ENCODE data around the gene MAN1A1.

Gene MAN1A1

DNA sequence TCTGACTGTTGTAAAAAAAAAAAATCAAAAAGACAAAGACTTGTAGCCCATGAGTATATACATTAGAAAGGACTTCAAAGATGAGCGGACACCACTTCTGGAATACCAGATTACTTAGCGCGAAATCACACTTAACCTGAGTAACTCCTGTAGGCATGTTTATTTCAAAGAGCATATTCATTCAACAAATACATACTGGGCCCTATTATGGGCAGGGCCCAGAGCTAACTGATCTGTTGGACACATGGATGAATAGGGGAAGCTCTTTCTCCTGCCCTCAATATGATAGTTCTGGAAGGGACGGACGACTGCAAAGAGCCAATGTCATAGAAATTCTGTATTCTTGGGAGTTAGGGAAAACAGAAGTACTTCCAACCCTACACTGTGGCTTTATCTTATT lies 12.3 kb downstream of the MAN1A1 start:
- Histone ChIP-seq H3K4me2 (ENCODE audit: low read length) (no peak overlapping the region), H4K20me1 (ENCODE audit: control insufficient read depth, insufficient read depth, low read depth, low read length) (no peaks in the 10 kb centered on the region), H3K79me2 (ENCODE audit: control insufficient read depth, low read length) (peaks cover 12% of the 10 kb centered on the region), H3F3A (ENCODE audit: control insufficient read depth, insufficient read depth) (no peaks in the 10 kb centered on the region), H3K4me1 (ENCODE audit: control insufficient read depth, low read length) (peaks cover 13% of the 10 kb centered on the region), H3K36me3 (ENCODE audit: control insufficient read depth, low read length) (no peaks in the 10 kb centered on the region), H3K27me3 (ENCODE audit: control insufficient read depth, low read length) (no peaks in the 10 kb centered on the region), H3K27ac (ENCODE audit: low read depth, low read length) (no peak overlapping the region), H3K9me2 (replicated peaks; ENCODE audit: control insufficient read depth, low read length) (no peaks in the 10 kb centered on the region), H3K4me3 (ENCODE audit: low read length) (no peak overlapping the region), H3K9me3 (ENCODE audit: control insufficient read depth, insufficient read depth, low read length) (no peaks in the 10 kb centered on the region)
- TF ChIP-seq EZH2phosphoT487 (IDR thresholded peaks at IDR 0.05; ENCODE audit: borderline replicate concordance, low read length): no peak
- TF ChIP-seq, protein P1, sequence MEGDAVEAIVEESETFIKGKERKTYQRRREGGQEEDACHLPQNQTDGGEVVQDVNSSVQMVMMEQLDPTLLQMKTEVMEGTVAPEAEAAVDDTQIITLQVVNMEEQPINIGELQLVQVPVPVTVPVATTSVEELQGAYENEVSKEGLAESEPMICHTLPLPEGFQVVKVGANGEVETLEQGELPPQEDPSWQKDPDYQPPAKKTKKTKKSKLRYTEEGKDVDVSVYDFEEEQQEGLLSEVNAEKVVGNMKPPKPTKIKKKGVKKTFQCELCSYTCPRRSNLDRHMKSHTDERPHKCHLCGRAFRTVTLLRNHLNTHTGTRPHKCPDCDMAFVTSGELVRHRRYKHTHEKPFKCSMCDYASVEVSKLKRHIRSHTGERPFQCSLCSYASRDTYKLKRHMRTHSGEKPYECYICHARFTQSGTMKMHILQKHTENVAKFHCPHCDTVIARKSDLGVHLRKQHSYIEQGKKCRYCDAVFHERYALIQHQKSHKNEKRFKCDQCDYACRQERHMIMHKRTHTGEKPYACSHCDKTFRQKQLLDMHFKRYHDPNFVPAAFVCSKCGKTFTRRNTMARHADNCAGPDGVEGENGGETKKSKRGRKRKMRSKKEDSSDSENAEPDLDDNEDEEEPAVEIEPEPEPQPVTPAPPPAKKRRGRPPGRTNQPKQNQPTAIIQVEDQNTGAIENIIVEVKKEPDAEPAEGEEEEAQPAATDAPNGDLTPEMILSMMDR (IDR thresholded peaks at IDR 0.05; ENCODE audit: low read depth, low read length, poor library complexity, severe bottlenecking): no peak

DNA sequence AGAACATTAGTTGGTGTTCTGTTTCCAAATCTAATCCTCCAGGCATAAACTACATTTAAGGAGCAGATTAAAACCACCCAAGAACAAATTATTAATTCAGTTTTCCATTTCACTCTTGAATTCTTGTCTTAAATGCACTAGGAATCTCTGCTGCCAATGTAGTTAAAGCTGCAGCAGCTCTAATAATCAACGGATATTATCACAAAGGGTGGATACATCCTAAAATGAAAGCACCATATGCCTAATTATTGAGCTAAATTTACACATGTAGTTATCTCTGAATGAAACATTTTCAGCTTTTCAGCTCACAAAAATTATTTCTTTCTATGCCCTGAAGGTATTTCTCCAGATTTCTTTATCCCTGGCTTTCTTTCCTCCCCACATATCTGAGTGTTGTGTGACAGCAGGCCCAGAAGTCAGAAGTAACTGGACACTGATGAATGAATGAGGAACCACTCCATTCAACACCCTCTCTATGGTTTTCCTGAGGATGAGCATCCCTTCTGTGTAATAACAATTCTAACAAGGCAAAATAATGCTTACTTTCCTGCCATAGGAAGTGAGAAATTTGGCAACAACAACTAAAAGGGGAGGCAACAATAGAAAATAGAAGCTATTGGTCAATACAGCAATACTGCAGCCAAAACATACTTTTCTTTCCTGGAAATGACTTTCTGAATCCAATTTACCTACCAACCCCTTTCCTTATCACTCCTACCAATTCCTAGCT lies 14.9 kb downstream of the MAN1A1 start:
- TF ChIP-seq, protein P1 (IDR thresholded peaks at IDR 0.05; ENCODE audit: low read depth, low read length, poor library complexity, severe bottlenecking): no peak
- TF ChIP-seq EZH2phosphoT487 (IDR thresholded peaks at IDR 0.05; ENCODE audit: borderline replicate concordance, low read length): no peak

DNA sequence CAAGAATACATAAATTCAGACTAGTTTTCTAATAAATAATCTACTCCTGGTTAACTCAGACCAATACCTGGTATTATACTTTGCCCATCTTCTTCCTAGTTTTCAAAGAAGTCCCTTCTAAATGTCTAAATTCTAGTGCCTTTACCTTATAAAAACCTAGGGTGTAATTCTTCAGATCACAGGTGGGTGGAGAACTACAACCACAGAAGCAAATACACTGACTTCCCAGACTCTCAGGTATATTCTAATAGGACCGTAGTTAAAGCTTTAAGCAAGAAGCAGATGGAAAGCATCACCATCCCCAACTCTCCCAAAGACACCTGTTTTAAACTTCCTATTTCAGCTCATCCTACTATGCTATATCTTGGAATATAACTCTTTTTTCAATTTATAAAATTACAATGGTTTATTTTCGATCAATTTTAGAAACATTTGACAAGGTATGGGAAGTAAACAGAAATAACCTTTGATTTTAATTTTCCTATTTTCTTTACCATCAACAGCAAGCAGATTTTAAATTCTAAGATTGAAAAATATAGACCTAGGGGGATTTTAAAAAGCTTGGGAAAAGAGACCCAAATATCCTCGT lies 15.8 kb downstream of the MAN1A1 start:
- H3K4me2 ChIP-seq (ENCODE audit: low read length): no peak overlapping the region
- H3K27me3 ChIP-seq (ENCODE audit: control insufficient read depth, low read length): no peaks in the 10 kb centered on the region
- H3K4me1 ChIP-seq (ENCODE audit: control insufficient read depth, low read length): peaks cover 10% of the 10 kb centered on the region
- TF ChIP-seq, protein P1 (IDR thresholded peaks at IDR 0.05; ENCODE audit: low read depth, low read length, poor library complexity, severe bottlenecking): peak; percentile 50
- TF ChIP-seq EZH2phosphoT487 (IDR thresholded peaks at IDR 0.05; ENCODE audit: borderline replicate concordance, low read length): no peak
- no peak overlapping the region for H3K4me3 ChIP-seq (ENCODE audit: low read length)
- no peak overlapping the region for H3K27ac ChIP-seq (ENCODE audit: low read depth, low read length)
- H3K79me2 ChIP-seq (ENCODE audit: control insufficient read depth, low read length): peaks cover 12% of the 10 kb centered on the region
- H3K36me3 ChIP-seq (ENCODE audit: control insufficient read depth, low read length): no peaks in the 10 kb centered on the region
- no peaks in the 10 kb centered on the region for H4K20me1 ChIP-seq (ENCODE audit: control insufficient read depth, insufficient read depth, low read depth, low read length)
- no peaks in the 10 kb centered on the region for H3K9me3 ChIP-seq (ENCODE audit: control insufficient read depth, insufficient read depth, low read length)
- H3K9me2 ChIP-seq (replicated peaks; ENCODE audit: control insufficient read depth, low read length): no peaks in the 10 kb centered on the region
- H3F3A ChIP-seq (ENCODE audit: control insufficient read depth, insufficient read depth): no peaks in the 10 kb centered on the region

More for the DNA sequence above, 14.9 kb downstream of the MAN1A1 start:
- Histone ChIP-seq H3K4me3 (ENCODE audit: low read length) (no peak overlapping the region), H3K27me3 (ENCODE audit: control insufficient read depth, low read length) (no peaks in the 10 kb centered on the region), H3K27ac (ENCODE audit: low read depth, low read length) (no peak overlapping the region), H3K4me1 (ENCODE audit: control insufficient read depth, low read length) (peaks cover 10% of the 10 kb centered on the region), H3F3A (ENCODE audit: control insufficient read depth, insufficient read depth) (no peaks in the 10 kb centered on the region), H3K79me2 (ENCODE audit: control insufficient read depth, low read length) (peaks cover 12% of the 10 kb centered on the region), H3K36me3 (ENCODE audit: control insufficient read depth, low read length) (no peaks in the 10 kb centered on the region), H4K20me1 (ENCODE audit: control insufficient read depth, insufficient read depth, low read depth, low read length) (no peaks in the 10 kb centered on the region), H3K4me2 (ENCODE audit: low read length) (no peak overlapping the region), H3K9me2 (replicated peaks; ENCODE audit: control insufficient read depth, low read length) (no peaks in the 10 kb centered on the region), H3K9me3 (ENCODE audit: control insufficient read depth, insufficient read depth, low read length) (no peaks in the 10 kb centered on the region)
